HEK293T (cell line): ENCODE results near the gene CSH2.

ENCODE experiments used
- BHLHE40 ChIP-seq: fragments of 450-650 bp; IDR thresholded peaks from 2 replicates; pipeline ENCODE4 v1.6.1; 2016; ENCODE audit warnings: mild to moderate bottlenecking, moderate library complexity, borderline replicate concordance
- ELF4 ChIP-seq: fragments of 450-650 bp; IDR thresholded peaks from 2 replicates; pipeline ENCODE4 v1.6.1; 2017; ENCODE audit warnings: antibody characterized with exemption
- FOXA1 ChIP-seq: fragments of 450-650 bp; IDR thresholded peaks from 2 replicates; pipeline ENCODE4 v1.6.1; 2016; ENCODE audit warnings: mild to moderate bottlenecking
- FOXK2 ChIP-seq: fragments of 450-650 bp; IDR thresholded peaks from 2 replicates; pipeline ENCODE4 v1.6.1; 2016; ENCODE audit warnings: mild to moderate bottlenecking
- FOXM1 ChIP-seq: fragments of 450-650 bp; IDR thresholded peaks from 2 replicates; pipeline ENCODE4 v1.6.1; 2017; ENCODE audit warnings: mild to moderate bottlenecking, borderline replicate concordance
- HDGF ChIP-seq: fragments of 450-650 bp; IDR thresholded peaks from 2 replicates; pipeline ENCODE4 v1.6.1; 2017; ENCODE audit warnings: antibody characterized with exemption, borderline replicate concordance
- L3MBTL2 ChIP-seq: fragments of 450-650 bp; conservative IDR thresholded peaks from 2 replicates; pipeline ENCODE4 v1.6.1; 2016; ENCODE audit warnings: mild to moderate bottlenecking
- SP1 ChIP-seq: fragments of 450-650 bp; IDR thresholded peaks from 2 replicates; pipeline ENCODE4 v1.6.1; 2017
- SUZ12 ChIP-seq: fragments of 450-650 bp; IDR thresholded peaks from 2 replicates; pipeline ENCODE4 v1.6.1; 2016; ENCODE audit warnings: mild to moderate bottlenecking
- TARDBP ChIP-seq: fragments of 450-650 bp; IDR thresholded peaks from 2 replicates; pipeline ENCODE4 v1.6.1; 2016

- TF ChIP-seq HDGF, result no peak
- no peak for TF ChIP-seq TARDBP
- no peak for TF ChIP-seq L3MBTL2
- TF ChIP-seq FOXK2, result no peak
- TF ChIP-seq FOXA1, result no peak
- no peak for TF ChIP-seq BHLHE40
- TF ChIP-seq ELF4, result peak; percentile 79
- TF ChIP-seq SP1, result no peak
- no peak for TF ChIP-seq SUZ12
- peak; percentile 99 for TF ChIP-seq FOXM1
These were observed 30.7 kb downstream of the CSH2 start, which contains the start of gene SMARCD2 for GRCh38 chr17:63842540-63843386.
